Measurements from ENCODE around the gene CREBL2.

GRCh38 chr12:12683136-12683697 lies 71.5 kb downstream of the CREBL2 start:
- TF ChIP-seq EZH2 (IDR thresholded peaks at IDR 0.05) (no peak), FOXP2 (optimal IDR thresholded peaks at IDR 0.05; ENCODE audit: control extremely low read depth, extremely low read length, insufficient read depth) (no peak), POLR2AphosphoS5 (IDR thresholded peaks at IDR 0.05; ENCODE audit: borderline replicate concordance, low read depth, low read length) (no peak)
